ENCODE data around the gene SLX4IP. TPM values are rescaled to one million over a fixed set of nuclear protein-coding genes. Genes with fewer than 3 reads are reported as not detected.

SLX4IP gene
- total and polyA plus RNA-seq, 10 donors = 2.8 to 9.0 (median 5.1) TPM

DNA sequence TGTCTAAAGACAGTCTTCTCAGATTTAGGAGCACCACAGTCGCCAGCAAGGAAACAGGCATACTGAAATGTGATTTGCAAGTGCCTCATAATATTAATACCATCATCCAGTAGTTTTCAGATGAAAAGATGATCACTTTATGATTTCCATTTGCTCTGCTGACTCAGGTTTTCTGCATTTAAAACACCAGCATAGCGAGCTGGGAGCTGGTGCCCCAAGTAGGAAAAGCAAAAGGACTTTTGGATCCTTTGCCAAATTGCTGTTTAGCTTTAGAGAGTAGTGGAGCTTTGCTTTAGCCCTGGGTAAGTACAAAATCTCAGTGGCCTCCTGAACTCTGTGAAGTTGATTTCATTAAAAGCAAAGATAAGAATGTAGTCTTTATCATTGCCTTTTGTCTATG, 160.2 kb downstream of the SLX4IP start:
- WGBS, 5 donors = 76 to 94% (median 93%) methylated on average over 2 of the region's 2 CpGs
- DNase-seq = no peak
- Histone ChIP-seq H3K27ac (no peak overlapping the region), H3K4me1 (peaks cover 0 to 3% (median 0%) of the 10 kb centered on the region in 6 donors), H3K4me3 (no peak overlapping the region), H3K27me3 (replicated peaks in 1 of 7) (no peaks in the 10 kb centered on the region), H3K36me3 (peaks cover 0 to 33% (median 0%) of the 10 kb centered on the region in 6 donors), H3K9me3 (no peaks in the 10 kb centered on the region)
- TF ChIP-seq, protein P1, sequence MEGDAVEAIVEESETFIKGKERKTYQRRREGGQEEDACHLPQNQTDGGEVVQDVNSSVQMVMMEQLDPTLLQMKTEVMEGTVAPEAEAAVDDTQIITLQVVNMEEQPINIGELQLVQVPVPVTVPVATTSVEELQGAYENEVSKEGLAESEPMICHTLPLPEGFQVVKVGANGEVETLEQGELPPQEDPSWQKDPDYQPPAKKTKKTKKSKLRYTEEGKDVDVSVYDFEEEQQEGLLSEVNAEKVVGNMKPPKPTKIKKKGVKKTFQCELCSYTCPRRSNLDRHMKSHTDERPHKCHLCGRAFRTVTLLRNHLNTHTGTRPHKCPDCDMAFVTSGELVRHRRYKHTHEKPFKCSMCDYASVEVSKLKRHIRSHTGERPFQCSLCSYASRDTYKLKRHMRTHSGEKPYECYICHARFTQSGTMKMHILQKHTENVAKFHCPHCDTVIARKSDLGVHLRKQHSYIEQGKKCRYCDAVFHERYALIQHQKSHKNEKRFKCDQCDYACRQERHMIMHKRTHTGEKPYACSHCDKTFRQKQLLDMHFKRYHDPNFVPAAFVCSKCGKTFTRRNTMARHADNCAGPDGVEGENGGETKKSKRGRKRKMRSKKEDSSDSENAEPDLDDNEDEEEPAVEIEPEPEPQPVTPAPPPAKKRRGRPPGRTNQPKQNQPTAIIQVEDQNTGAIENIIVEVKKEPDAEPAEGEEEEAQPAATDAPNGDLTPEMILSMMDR (IDR thresholded peaks at IDR 0.05 in 8 of 11, conservative IDR thresholded peaks at IDR 0.05 in 3 of 11) = no peak
- TF ChIP-seq POLR2AphosphoS5 (IDR thresholded peaks at IDR 0.05) (no peak), POLR2A (IDR thresholded peaks at IDR 0.05) (no peak)
- intact Hi-C loops (cut with DNase I; ENCODE audit: low total_unique reads) = no loop called here

DNA sequence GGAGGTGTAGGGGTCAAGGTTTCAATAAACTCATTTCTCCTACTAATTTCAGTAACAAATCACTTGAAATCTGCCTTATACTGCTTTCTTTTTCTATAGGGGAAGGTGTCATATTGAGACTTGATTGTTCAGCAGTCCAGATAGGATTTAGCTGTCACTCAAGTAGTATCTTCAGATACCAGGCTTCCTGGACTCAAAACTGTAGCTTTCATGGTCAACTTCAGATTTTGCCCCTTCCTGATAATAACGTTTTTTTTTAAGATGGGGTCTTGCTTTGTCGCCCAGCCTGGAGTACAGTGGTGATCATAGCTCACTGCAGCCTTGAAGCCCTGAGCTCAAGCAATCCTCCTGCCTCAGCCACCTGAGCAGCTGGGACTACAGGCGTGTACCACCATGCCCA, 160.9 kb downstream of the SLX4IP start:
- intact Hi-C loops (cut with DNase I; ENCODE audit: low total_unique reads) = no loop called here
- Histone ChIP-seq H3K36me3 (peaks cover 0 to 40% (median 0%) of the 10 kb centered on the region in 6 donors), H3K9me3 (no peaks in the 10 kb centered on the region), H3K4me1 (peaks cover 0 to 3% (median 0%) of the 10 kb centered on the region in 6 donors), H3K27ac (no peak overlapping the region), H3K4me3 (no peak overlapping the region), H3K27me3 (replicated peaks in 1 of 7) (no peaks in the 10 kb centered on the region)
- 69 to 73% (median 72%) methylated on average over 3 of the region's 3 CpGs for WGBS, 5 donors
- TF ChIP-seq POLR2A (IDR thresholded peaks at IDR 0.05) (no peak), POLR2AphosphoS5 (IDR thresholded peaks at IDR 0.05) (no peak)
- TF ChIP-seq, protein P1 (IDR thresholded peaks at IDR 0.05 in 8 of 11, conservative IDR thresholded peaks at IDR 0.05 in 3 of 11) = no peak
- no peak for DNase-seq

DNA sequence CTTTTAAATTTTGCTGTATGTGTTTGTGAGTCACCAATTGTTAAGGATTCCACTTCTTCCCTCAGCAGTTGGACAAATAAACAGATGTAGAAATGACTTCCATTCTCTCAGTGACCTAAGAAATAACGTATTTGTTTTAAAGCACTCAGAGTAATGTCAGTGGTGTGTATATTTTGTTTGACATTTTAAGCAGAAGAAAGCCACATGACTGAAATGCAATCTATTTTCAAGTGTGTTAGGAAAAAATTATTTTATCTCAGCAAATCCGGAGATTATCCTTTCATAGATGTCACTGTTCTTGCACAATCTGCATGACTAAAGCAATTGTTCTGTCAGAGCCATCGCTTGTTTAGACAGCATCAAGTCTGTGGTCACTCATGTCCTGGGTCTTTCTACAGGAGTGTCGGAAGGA, 161.6 kb downstream of the SLX4IP start:
- intact Hi-C loops (cut with DNase I; ENCODE audit: low total_unique reads) = no loop called here
- 67 to 83% (median 71%) methylated on average over 4 of the region's 4 CpGs for WGBS, 5 donors
- H3K27me3 ChIP-seq (replicated peaks in 1 of 7) = no peaks in the 10 kb centered on the region
- peaks cover 0 to 48% (median 0%) of the 10 kb centered on the region in 6 donors for H3K36me3 ChIP-seq
- no peaks in the 10 kb centered on the region for H3K4me1 ChIP-seq
- H3K27ac ChIP-seq = peak overlapping the region in 2 of 8 donors; percentile 9 to 22
- TF ChIP-seq, protein P1 (IDR thresholded peaks at IDR 0.05 in 8 of 11, conservative IDR thresholded peaks at IDR 0.05 in 3 of 11) = no peak
- TF ChIP-seq POLR2AphosphoS5 (IDR thresholded peaks at IDR 0.05) = no peak
- TF ChIP-seq POLR2A (IDR thresholded peaks at IDR 0.05) = no peak
- no peak overlapping the region for H3K4me3 ChIP-seq
- no peak for DNase-seq
- H3K9me3 ChIP-seq = no peaks in the 10 kb centered on the region

DNA sequence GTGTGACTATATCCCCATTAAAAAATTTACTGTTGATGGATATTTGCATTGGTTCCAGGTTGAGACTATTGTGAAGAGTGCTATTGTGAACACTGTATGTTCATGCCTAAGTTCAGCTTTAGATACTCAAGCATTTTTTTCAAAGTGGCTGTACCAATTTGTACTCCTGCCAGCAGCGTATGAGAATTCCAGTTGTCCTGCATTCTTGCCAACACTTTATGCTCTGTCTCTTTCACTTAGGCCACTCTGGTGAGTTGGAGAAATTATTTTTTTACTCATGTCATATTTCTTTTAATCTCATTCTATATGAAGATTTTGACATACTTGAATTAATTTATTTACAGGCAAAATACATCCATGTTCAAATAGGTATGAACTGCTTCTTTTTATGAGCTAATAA, 162.5 kb downstream of the SLX4IP start:
- no peak overlapping the region for H3K4me3 ChIP-seq
- H3K27ac ChIP-seq = no peak overlapping the region
- WGBS, 5 donors = 95 to 100% (median 97%) methylated on average over 1 of the region's 1 CpG
- TF ChIP-seq POLR2A (IDR thresholded peaks at IDR 0.05) (no peak), POLR2AphosphoS5 (IDR thresholded peaks at IDR 0.05) (no peak)
- TF ChIP-seq, protein P1 (IDR thresholded peaks at IDR 0.05 in 8 of 11, conservative IDR thresholded peaks at IDR 0.05 in 3 of 11) = no peak
- DNase-seq = no peak
- no peaks in the 10 kb centered on the region for H3K27me3 ChIP-seq (replicated peaks in 1 of 7)
- intact Hi-C loops (cut with DNase I; ENCODE audit: low total_unique reads) = no loop called here
- no peaks in the 10 kb centered on the region for H3K9me3 ChIP-seq
- no peaks in the 10 kb centered on the region for H3K4me1 ChIP-seq
- H3K36me3 ChIP-seq = peaks cover 0 to 56% (median 0%) of the 10 kb centered on the region in 6 donors
